GM18873 (cell line): Measurements from ENCODE around the gene KRTAP5-1.

ENCODE experiments used
- ATAC-seq: cut with Tn5 transposase; IDR thresholded peaks from one replicate; pipeline ENCODE4 v1.9.1; 2021; ENCODE audit warnings: mild to moderate bottlenecking, moderate library complexity, moderate number of reproducible peaks; ENCODE audit not compliant: unreplicated experiment, low FRiP score

KRTAP5-1 gene

GRCh38 chr11:1547467-1548098 is 37.5 kb downstream of the KRTAP5-1 start:
- ATAC-seq, result no peak

GRCh38 chr11:1546536-1547466 is 38.3 kb downstream of the KRTAP5-1 start:
- ATAC-seq, result no peak

- ATAC-seq, result no peak
Observed at GRCh38 chr11:1546077-1546535, 39.0 kb downstream of the KRTAP5-1 start.

GRCh38 chr11:1545432-1545831 is 39.7 kb downstream of the KRTAP5-1 start:
- ATAC-seq, result no peak

GRCh38 chr11:1544536-1544935 is 40.5 kb downstream of the KRTAP5-1 start:
- ATAC-seq, result no peak

GRCh38 chr11:1543606-1544263 is 41.3 kb downstream of the KRTAP5-1 start:
- no peak for ATAC-seq

- ATAC-seq, result no peak
Observed at GRCh38 chr11:1542267-1542666, 42.8 kb downstream of the KRTAP5-1 start.

- no peak for ATAC-seq
Observed at GRCh38 chr11:1541474-1542204, 43.4 kb downstream of the KRTAP5-1 start.

GRCh38 chr11:1540074-1540473 is 45.0 kb downstream of the KRTAP5-1 start:
- no peak for ATAC-seq

- no peak for ATAC-seq
Observed at GRCh38 chr11:1538153-1538552, 46.9 kb downstream of the KRTAP5-1 start.

GRCh38 chr11:1536065-1536843 is 48.8 kb downstream of the KRTAP5-1 start:
- no peak for ATAC-seq

GRCh38 chr11:1534682-1535081 is 50.4 kb downstream of the KRTAP5-1 start:
- ATAC-seq, result no peak
